B cell (primary cell): ENCODE data around the gene BRDT.

Experiments
- CTCF ChIP-seq: fragments of 200-600 bp; IDR thresholded peaks from one replicate; pipeline ENCODE4 v1.8.0; 2022; ENCODE audit warnings: antibody characterized with exemption, mild to moderate bottlenecking
- EZH2 ChIP-seq: IDR thresholded peaks from 2 replicates; pipeline ENCODE4 v1.6.1; 2012; ENCODE audit warnings: borderline replicate concordance, low read depth, mild to moderate bottlenecking, moderate library complexity, low read length; ENCODE audit not compliant: insufficient read depth, poor library complexity, severe bottlenecking

- TF ChIP-seq CTCF (no peak), EZH2 (no peak)
Observed at GRCh38 chr1:92031281-92032110, 82.3 kb downstream of the BRDT start.
